ENCODE measurements around the gene TWF1.

- no peak for TF ChIP-seq CTCF (IDR thresholded peaks at IDR 0.05)
- no peak for TF ChIP-seq POLR2AphosphoS5 (IDR thresholded peaks at IDR 0.05)
Measured at GRCh38 chr12:43761500-43761899, 44.6 kb downstream of the TWF1 start.
